HG03139 (cell line): Measurements from ENCODE around the gene TBL1X.

Source experiments
- ATAC-seq: cut with Tn5 transposase; IDR thresholded peaks from one replicate; pipeline ENCODE4 v1.9.1; 2021; ENCODE audit not compliant: unreplicated experiment

Gene TBL1X

DNA sequence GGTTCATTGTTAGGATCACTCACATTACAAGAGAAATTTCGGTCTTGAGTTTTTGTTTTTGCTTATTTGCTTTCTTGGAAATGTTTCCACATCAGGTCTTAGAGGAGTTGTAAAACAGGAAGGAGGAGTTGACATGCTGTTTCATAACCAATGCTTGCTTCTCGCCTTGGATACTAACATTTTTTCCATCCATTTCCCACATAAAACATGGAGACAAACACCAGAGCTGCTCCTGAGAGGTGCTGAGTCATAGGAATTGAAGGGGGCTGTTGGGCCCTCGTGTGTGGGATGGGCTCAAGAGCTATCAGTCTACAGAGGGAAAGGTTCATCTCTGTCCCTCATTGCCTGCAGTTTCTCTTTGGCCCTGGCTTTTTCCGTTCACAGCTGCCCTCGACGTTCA is 29.9 kb downstream of the TBL1X start:
- ATAC-seq = no peak

DNA sequence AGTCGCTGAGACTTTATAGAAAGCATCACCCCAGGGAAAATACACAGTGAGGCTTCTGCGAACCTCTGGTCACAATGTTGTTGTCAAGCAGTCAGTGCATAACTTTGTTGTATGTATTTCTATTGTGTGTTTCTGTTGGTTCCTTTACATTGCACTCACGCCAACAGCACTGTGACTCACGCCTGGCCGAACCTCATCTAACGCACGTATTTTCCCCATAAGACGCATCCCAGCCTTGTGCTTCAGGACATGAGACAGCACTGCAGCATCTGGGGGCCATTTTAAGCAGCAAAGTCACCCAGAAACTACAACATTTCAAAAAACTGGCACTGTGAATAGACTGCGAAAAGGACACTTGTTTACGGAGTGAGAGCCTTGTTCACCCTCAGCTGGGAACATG is 30.6 kb downstream of the TBL1X start:
- ATAC-seq = no peak

DNA sequence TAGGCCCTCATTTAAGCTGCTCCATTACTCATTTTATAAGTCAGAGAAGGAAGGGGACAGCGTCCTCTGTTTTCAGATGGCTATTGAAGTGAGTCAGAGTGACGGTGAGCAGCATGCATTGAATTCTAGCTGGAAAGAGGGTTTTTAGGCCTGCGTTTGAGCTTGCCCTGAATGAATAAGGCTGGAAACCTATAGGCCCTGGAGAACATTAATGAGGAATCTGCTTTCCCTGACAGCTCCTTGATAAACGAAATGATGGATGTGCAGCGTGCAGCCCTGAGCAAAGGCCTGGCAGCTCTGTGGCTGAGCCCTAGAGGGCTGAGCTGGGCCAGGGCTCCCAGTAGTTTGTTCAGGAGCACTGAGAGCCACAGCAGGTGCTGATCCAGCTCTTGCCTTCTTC is 33.4 kb downstream of the TBL1X start:
- ATAC-seq = no peak

DNA sequence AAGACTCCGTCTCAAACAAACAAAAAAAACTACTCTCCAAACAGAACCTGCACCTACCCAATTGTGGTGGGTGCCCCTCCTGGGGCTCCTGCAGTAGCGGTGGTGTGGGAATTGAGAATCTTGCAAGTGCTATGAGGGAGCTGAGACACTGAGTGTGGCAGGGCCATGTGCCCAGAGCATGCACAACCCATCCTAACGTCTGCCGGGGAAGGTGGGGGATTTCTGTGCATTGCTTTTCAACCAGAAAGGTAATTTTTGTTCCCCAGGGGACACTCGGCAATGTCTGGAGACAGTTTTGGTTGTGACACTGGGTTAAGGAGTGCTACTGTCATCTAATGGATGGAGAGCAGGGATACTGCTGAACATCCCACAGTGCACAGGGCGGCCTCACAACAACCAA is 35.7 kb downstream of the TBL1X start:
- ATAC-seq = no peak

DNA sequence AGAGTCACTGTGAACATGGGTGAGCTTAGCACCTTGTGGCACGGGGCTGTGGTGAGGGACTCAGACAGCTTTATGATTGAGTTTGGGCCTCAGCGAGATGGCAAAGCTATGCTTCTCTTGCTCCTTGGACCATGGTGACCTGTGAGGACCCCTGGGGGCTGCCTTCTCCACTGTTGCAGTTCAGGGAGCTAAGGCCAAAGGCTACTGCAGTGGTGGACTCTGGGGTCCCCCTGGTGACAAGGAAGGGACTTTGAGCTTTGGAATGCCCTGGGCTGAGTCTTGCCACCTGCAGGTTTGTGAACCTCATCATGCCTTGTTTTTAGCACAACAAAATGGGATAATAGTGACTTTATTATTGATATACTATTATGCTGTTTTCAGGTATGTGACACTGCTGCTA is 36.5 kb downstream of the TBL1X start:
- no peak for ATAC-seq

DNA sequence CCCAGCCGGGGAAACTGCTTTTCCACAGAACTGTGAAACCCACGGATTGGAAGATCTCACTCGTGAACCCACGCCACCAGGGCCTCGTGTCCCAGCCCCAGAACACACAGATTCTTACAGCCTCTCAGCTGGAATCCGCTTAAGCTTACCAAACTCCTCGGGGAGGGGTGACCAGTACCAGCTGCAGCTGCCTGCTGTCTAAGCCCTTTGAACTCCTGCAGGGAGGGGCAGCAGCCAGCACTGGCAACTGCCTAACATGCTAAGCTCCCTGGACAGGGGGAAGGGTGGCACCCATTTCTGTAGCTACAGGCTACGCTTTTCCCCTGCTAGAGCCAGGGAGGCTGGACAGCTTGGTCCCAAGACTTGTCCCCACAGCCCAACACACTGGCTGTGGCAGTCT is 38.4 kb downstream of the TBL1X start:
- no peak for ATAC-seq

DNA sequence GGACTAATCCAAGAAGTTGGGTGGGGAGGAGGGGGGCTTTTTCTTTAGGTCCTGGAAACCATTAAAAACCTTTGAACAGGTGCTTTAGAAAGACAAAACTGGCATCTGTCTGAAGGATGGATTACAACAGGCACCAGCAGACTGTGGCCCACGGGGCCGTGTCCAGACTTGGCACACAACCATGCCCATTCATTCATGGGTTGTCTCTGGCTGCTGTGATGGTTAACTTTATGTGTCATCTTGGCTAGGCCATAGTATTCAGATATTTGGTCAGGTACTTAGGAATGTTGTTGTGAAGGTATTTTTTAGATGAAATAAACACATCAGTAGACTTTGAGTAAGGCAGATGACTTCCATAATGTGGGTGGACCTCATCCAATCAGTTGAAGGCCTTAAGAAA is 45.5 kb downstream of the TBL1X start:
- no peak for ATAC-seq

DNA sequence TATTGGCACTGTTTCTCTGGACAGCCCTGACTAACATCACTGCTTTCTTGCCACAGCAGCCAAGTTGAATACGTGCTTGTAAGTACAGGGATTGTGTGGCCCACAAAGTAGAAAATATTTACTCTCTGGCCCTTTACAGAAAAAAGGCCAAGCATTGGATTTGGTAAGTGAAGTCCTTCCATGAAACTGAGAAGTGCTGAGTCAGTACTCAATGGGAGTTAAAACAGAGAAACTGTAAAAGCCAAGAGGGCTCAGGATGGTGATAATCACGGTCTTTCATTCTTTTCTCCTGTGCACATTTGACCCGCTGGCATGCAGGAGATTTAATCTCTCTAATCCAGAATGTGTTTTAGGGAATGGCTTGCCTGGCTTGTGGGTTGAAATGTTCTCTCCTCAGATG is 46.1 kb downstream of the TBL1X start:
- ATAC-seq = no peak

DNA sequence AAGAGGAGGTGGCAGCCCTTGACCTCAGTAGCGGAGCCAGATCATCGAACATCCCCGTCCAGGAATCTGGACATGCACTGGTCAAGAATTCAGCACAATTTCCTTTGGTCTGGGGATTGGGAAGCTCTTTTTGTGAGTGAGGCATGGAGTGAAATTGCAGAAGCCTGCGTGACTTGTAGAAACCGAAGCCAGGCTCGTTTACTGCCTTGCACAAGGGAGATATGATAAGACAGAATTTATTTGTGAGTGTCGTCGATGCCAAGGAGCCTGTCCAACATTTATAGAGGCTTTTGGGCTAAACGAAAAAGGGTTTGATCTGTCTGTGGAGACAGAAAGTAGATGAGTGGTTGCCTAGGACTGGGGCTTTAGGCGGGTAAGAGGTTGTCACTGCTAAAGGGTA is 50.6 kb downstream of the TBL1X start:
- ATAC-seq = no peak

DNA sequence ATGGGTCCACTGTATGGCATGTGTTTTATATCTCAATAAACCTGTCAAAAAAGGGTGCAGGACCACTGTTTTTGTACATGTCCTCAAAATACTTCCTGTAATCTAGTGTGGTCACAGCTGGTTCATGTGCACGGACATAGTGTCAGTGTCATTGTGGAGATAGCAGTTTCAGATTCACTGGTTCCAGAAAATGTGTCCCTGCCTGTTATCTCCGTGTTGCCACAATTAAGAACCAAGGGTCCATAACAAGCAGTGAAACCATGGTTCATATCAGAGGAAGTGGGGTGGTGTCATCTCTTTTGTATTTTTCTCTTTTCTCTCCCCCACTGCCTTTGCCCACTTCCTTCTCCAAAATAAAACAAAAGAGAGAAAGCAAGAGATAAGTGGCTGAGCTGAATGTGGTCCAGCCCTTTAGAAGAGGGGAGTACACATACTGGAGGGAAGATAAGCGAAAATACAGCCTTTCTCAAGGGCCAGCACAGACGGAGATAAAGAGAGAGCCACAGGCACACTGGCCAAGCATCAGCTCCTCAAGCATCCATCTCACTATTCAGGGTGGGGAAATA is 51.2 kb downstream of the TBL1X start:
- ATAC-seq = no peak

DNA sequence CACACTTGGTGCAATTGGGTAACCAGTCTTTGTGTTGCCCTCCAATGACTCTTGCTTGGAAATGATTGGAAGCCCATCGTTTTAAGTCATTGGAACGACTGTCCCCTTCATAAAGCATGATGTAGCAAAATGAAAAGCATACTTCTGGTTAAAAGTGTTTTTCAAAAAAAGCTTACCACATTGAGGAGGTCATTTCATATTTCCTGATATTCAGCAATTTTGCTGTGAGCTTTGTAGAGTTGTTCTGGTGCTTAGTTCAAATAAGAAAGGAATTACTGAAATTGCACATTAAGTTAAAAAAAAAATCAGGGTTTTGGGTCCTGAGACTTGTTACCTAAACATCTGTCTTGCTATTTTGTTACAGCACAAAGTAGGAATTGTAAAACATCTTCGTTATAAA is 51.8 kb downstream of the TBL1X start:
- no peak for ATAC-seq

DNA sequence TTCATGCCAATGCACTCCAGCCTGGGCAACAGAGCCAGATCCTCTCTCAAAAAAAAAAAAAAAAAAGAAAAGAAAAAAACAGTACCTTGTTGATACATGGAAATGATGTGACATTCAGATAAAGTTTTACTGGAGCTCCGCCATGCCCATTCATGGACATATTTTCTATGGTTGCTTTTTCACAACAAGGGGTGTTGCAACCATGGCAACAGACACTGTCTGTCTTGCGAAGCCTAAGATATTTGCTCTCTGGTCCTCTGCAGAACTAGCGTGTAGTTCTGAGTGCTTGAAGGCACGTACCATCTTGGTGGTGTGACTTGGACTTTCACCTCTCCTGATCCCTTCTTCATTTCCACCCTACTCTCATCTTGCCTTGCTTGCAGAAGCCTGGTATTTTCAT is 53.2 kb downstream of the TBL1X start:
- no peak for ATAC-seq

DNA sequence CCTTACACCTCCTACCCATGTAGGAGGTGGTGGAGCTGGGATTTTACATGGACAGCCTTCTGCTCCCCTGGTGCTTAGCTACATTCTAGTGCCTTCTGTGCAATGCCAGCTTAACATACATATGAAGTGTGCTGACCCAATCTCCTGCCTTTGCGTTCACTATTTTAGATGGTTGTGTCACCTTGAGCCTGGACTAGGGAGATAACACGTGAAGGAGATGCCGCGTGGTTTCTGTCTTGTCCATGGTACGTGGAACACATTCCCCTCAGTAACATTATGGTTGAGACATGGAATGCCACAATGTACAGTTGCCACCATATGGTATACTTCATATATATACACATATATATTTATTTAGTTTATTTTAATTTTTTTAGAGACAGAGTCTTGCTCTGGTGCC is 54.0 kb downstream of the TBL1X start:
- no peak for ATAC-seq

DNA sequence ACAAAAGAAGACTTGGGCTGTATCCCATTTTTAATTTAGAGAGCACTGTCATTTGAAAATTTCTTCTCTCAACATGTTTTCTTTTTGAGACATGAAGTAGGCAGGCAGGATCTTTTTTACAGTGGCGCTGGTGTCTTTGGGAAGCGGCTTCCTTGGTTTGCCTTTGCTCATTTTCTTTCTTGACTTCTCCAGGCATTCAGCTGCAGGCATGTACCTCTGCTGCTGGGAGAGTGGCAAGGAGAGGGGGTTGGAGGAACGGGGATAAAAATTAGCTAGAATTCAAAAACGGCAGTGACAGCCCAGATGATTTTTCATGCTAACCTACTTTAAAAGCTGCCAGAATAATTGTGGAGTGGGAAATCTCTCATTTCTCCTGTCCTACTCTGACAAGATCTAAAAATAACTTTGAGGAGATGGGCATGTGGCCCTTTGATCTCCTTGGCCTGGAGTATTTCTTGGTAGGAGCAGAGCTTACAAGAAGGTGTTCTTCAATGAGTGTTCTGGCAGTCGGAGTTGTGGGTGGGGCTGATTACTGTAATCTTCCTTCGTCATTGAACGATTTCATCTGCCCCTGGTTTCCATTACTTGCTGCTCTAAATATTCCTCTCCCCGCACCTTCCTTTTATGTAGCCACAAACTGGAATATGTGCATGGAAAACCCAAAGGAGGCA is 54.8 kb downstream of the TBL1X start:
- no peak for ATAC-seq

DNA sequence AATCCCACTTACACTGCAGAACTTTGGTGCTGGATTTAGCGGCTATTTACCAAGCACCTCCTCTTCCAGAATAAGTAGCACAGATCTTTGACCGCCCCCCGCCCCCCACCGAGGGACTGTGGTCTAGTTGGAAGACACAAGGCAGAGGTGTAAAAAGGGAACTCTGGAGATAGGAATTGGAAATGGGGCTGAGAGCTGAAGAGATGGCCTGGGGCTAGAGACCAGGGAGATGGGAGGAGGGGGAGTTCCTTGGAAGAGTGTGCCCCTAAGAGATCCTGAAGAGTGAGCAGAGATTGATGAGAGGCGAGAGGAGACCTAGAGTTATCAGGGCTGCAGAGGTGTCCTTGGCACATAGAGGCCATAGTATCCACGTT is 55.3 kb downstream of the TBL1X start:
- no peak for ATAC-seq

DNA sequence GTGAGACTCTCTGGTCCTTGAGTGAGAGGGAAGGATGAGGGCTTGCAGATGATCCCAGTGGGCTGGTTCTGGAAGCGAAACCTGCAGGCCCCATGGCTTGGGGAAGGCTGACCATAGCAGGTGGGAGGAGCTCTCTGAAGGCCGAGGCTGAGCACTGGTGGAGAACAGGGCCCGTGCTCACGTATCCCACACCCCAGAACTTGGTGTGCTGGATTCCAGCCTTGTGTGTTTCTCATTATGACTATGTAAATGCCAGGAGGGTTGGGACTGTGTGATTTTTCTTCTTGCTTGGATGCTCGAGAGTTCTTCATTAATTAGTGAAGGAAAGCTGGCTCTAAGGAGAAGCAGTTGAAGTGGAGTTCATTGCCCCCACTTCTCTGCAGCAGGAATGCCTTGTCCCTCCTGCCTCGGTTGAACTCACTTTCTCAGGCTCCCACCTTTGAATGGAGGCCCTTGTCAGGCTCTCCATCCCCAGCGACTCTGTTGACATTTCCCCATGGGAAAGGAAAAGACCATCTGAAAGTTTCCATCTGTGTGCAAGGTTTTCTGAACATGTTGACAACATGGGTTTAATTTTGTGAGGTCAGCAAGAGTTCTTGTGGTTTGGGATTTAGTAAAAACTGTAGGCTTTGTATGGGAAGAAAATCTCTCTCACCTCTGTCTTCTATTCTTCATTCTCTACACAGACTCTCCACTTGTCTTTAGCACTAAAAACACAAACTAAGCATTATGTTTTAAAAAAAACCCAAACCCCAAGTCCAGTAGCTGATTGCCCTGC is 57.7 kb downstream of the TBL1X start:
- no peak for ATAC-seq

DNA sequence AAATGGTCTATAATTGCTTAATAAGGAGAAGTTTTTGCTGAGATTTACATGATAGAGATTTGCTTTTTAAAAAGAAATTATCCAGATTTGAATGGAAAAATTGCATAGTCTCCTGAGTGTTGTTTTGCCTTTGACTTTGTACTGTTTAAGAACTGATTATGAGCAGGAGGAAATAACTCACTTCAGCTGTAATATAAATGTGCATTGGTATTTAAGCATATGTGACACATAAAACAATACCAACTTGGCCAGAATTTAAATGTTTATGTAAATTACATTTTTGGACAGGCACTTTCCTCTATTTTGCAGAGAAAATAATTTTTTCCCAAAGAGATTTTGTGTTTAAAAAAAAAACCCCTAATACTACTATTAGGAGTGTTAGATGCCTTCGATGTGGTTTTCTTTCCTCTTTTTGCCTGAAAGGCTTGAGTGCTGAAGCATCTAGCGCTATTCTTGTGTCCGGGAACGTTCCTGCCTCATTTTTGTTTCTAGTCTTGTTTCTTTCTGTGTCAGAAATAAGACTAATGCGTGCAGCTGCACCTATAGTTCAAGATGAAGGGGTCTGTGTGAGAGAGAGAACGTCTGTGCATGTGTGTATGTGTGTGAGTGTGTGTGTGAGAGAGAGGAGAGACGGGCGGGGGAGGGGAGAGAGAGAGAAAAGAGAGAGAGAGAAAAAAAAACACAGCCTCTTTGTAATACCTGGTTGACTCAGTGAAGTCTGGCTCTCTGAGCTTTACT is 60.8 kb downstream of the TBL1X start:
- ATAC-seq = no peak

DNA sequence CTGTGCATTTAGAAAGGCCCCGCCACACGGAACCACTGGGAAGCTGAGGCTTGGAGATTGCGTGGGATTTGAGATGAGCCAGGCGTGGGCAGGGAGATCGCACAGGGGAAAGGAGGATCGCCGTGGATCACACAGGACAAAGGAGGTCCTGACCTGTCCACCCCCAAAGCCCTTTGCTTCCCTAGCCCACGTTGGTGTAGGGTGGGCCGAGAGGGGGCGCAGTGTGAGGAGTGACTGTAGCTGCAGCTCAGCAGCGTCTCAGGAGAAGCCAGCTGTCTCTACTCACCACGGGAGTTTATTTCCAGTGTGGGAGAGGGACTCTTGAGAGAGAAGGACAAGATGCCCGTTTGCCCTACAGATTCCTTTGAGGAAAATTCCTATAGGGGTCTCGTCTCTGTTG is 62.1 kb downstream of the TBL1X start:
- ATAC-seq = no peak

DNA sequence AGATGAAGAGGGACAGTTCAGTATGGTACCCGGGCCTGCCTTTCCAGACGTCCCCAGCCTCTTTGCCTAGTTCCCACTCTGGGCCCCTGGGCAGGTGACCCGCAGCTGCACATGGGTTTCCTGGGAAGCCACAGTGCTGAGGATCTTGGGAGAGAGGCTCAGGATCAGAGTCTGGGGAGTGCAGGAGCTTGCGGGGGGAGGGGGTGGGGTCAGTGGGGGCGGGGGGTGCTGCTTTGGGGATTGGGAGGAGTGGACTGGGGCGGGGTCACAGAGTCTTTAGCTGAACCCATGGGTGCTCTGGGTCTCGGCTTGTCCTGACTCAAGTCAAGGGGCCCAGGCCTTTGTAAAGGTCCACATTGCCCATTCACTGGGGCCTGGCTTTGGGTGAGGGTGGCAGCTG is 63.6 kb downstream of the TBL1X start:
- ATAC-seq = no peak

DNA sequence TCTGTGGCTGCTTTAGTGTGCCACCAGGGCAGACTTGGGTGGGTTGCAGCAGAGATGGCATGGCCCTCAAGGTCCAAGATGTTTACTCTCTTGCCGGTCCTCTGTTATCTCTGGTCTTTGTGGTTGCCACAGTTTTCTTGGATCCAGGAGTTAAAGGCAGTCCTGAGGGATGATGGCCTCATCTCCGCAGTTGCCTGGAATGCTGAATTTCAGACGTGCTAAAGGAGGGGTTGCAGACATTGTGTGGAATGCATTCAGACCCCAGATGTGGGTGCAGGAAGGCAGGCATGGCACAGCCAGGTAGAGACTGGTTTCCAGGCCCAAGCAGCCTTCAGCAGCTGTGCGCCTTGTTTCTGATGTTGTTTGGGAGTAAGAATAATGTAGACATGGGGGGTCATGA is 64.4 kb downstream of the TBL1X start:
- no peak for ATAC-seq

DNA sequence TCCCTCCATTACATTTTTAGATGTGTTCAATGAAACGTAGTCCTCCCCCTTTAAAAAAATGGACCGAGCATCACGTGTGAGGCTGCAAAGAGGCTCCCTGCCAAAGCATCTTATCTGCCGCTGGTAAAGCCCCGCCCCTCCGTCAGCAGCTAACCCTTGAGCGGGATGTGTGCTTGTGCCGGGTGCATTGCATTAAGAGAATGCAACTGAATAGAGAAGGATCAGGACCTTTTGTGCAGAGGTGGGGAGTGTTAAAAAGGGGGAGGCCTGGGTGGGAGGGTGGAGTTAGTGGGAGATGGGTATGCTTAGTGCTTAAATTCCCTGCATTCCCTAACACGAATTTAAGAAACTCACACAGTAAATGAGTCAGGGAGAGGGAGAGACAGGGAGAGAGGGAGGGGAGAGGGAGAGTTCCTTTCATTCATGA is 66.0 kb downstream of the TBL1X start:
- ATAC-seq = no peak

DNA sequence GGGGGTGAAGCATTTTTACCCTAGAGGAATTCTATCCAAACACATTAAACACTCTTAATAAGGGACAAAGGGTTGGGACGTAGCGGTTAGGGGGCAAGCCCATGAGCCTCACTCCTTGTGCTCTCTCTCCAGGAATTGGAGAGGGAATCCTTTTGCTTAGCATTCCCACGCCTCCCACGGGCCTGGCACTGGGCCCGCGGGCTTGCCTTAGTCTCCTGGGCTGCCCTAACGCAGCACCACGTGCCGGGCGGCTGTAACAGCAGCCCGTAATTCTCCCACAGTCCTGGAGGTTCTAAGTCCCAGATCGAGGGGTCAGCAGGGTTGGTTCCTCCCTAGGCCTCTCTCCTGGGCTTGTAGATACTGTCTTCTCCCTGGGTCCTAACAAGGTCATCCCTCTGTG is 67.5 kb downstream of the TBL1X start:
- no peak for ATAC-seq
